ENCODE measurements around the gene FBXO33. TPM values are rescaled to one million over a fixed set of nuclear protein-coding genes. Genes with fewer than 3 reads are reported as not detected.
A peak's percentile ranks its signal among the peaks of the same experiment; 100 is the strongest.

Gene FBXO33
- total RNA-seq, 6 experiments from 2014 or later: 4.3 to 6.0 (median 5.2) TPM

- Histone ChIP-seq H3K27me3 (no peaks in the 10 kb centered on the region), H3K4me1 (no peaks in the 10 kb centered on the region), H3K4me3 (no peak overlapping the region), H3K9me3 (no peaks in the 10 kb centered on the region), H3K36me3 (no peaks in the 10 kb centered on the region), H3K27ac (no peak overlapping the region)
- intact Hi-C loops (cut with DNase I): no loop called here
- TF ChIP-seq POLR2A (IDR thresholded peaks at IDR 0.05): no peak
- peak; percentile 6 to 37 (median 8) for TF ChIP-seq CTCF (IDR thresholded peaks at IDR 0.05)
- peak in 1 of 4 donors; percentile 46 for ATAC-seq
- 61% methylated on average over 2 of the region's 7 CpGs for WGBS (ENCODE audit: insufficient coverage, low coverage, low lambda C conversion rate, missing lambda C conversion rate)
- DNase-seq: no peak
Measured at GRCh38 chr14:39467889-39468524, 35.8 kb upstream of the FBXO33 start.

- no peaks in the 10 kb centered on the region for H3K4me1 ChIP-seq
- DNase-seq (no peak), ATAC-seq (no peak)
- 63% methylated on average over 1 of the region's 1 CpG for WGBS (ENCODE audit: insufficient coverage, low coverage, low lambda C conversion rate, missing lambda C conversion rate)
- intact Hi-C loops (cut with DNase I): no loop called here
- no peaks in the 10 kb centered on the region for H3K36me3 ChIP-seq
- no peaks in the 10 kb centered on the region for H3K27me3 ChIP-seq
- no peak overlapping the region for H3K4me3 ChIP-seq
- H3K9me3 ChIP-seq: no peaks in the 10 kb centered on the region
- no peak overlapping the region for H3K27ac ChIP-seq
- no peak for TF ChIP-seq POLR2A (IDR thresholded peaks at IDR 0.05)
- no peak for TF ChIP-seq CTCF (IDR thresholded peaks at IDR 0.05)
Measured at GRCh38 chr14:39459795-39460478, 27.7 kb upstream of the FBXO33 start.

- H3K4me1 ChIP-seq: no peaks in the 10 kb centered on the region
- no peak for ATAC-seq
- intact Hi-C loops (cut with DNase I): no loop called here
- H3K27ac ChIP-seq: no peak overlapping the region
- H3K4me3 ChIP-seq: no peak overlapping the region
- DNase-seq: no peak
- H3K27me3 ChIP-seq: no peaks in the 10 kb centered on the region
- H3K9me3 ChIP-seq: no peaks in the 10 kb centered on the region
- TF ChIP-seq CTCF (IDR thresholded peaks at IDR 0.05) (no peak), POLR2A (IDR thresholded peaks at IDR 0.05) (no peak)
- H3K36me3 ChIP-seq: no peaks in the 10 kb centered on the region
Measured at GRCh38 chr14:39456702-39457250, 24.5 kb upstream of the FBXO33 start.

- no peaks in the 10 kb centered on the region for H3K9me3 ChIP-seq
- no peaks in the 10 kb centered on the region for H3K4me1 ChIP-seq
- H3K27me3 ChIP-seq: no peaks in the 10 kb centered on the region
- H3K4me3 ChIP-seq: no peak overlapping the region
- intact Hi-C loops (cut with DNase I): no loop called here
- ATAC-seq (no peak), DNase-seq (no peak)
- H3K36me3 ChIP-seq: no peaks in the 10 kb centered on the region
- WGBS (ENCODE audit: insufficient coverage, low coverage, low lambda C conversion rate, missing lambda C conversion rate): 20% methylated on average over 2 of the region's 2 CpGs
- TF ChIP-seq CTCF (IDR thresholded peaks at IDR 0.05) (no peak), POLR2A (IDR thresholded peaks at IDR 0.05) (no peak)
- no peak overlapping the region for H3K27ac ChIP-seq
Measured at GRCh38 chr14:39454906-39455539, 22.8 kb upstream of the FBXO33 start.

Data from right lobe of liver (tissue), 6 donors.